Stimulated activated CD4-positive, alpha-beta T cell treated with anti-CD3 and anti-CD28 coated beads, Interleukin-4, amount 100 ng/mL, for 1 hour (primary cell): Measurements from ENCODE around the gene TIGD1.
"Not testable (repeated sequence)": the region's sequence is repeated elsewhere in the genome, so short reads cannot be mapped to it uniquely, and the experiment has no call there.

ENCODE experiments used
- DNase-seq: peaks from one replicate; pipeline ENCODE4 v3.0.0-alpha.2; 2020

The TIGD1 gene

DNA sequence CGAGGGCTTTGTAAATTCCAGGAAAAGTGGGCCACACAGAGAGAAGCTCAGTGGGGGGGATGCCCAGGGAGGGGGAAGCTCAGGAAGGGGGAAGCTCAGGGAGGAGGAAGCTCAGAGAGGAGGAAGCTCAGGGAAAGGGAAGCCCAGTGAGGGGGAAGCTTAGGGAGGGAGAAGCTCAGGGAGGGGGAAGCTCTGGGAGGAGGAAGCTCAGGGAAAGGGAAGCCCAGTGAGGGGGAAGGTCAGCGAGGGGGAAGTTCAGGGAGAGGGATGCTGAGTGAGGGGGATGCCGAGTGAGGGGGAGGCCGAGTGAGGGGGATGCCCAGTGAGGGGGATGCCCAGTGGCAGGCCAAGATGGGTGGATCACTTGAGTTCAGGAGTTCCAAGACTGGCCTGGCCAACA, 11.7 kb downstream of the TIGD1 start:
- DNase-seq, result no peak

DNA sequence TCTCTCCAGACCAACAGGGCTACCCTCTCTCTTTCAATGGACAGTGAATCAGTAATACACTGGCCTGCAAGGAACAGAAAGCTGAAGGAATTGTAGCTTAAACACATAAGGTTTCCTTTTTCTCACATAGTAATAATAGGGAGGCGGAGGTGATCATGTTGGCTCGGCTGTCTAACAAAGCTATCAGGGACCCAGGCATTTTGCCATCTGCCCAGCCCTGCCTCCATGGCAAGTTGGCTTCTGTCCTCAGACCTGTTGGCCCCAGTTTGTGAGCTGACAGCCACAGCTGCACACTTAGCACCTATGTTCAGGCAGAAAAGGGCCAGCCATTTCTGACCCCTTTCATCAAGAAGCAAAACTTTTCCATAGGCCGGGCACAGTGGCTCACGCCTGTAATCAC, 12.9 kb downstream of the TIGD1 start:
- no peak for DNase-seq

DNA sequence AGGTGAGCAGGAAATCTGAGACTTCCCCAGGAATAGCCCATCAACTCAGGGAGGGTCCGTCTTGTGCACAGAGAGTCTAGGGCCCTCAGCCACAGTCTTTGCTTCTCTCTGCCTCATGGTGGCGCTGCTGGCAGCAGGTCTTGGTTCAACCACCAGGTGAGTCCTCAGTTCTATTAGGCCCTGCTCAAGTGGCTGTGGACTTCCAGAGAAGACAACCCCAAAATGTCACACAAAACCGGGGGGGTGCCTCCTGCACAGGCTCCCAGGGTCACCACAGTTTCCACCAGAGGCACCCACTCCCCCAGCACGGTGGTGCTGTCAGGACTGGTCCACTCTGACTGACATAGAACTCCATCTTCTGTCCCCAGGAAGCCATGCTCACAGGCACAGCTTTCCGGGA, 13.3 kb downstream of the TIGD1 start:
- DNase-seq, result no peak

DNA sequence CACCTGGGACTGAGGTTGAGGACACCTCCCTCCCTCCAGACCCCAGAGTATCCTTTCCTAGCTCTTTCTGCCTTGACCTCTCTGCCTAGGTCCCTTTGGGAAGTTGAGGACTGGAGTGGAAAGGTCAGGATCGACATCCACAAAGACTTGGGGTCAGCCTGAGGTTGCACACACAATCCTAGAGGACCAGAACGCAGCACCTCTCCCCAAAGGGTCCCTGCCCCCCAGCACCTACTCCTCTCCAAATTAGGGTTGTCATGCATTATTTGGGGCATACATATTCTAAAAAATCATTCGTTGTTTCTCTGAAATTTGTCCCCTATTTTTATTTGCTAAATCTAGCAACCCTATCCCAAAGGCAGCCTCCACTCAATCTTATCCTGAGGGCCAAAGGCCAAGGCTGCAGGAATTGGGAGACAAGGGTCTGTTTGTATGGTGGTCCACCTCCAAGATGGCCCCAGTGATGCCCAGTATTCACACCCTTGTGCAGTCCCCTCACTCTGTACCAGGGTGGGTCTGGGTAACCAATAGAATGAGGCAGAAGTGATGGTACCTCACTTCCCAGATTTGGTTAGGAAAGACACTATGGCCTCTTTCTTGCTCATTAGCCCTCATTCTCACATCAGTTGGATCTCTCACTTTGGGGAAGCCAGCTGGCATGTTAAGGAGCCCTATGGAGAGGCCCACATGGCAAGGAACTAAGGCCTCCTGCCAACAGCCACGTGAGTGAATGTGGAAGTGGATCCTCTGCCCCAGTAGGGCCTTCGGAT, 14.4 kb downstream of the TIGD1 start:
- DNase-seq, result no peak

DNA sequence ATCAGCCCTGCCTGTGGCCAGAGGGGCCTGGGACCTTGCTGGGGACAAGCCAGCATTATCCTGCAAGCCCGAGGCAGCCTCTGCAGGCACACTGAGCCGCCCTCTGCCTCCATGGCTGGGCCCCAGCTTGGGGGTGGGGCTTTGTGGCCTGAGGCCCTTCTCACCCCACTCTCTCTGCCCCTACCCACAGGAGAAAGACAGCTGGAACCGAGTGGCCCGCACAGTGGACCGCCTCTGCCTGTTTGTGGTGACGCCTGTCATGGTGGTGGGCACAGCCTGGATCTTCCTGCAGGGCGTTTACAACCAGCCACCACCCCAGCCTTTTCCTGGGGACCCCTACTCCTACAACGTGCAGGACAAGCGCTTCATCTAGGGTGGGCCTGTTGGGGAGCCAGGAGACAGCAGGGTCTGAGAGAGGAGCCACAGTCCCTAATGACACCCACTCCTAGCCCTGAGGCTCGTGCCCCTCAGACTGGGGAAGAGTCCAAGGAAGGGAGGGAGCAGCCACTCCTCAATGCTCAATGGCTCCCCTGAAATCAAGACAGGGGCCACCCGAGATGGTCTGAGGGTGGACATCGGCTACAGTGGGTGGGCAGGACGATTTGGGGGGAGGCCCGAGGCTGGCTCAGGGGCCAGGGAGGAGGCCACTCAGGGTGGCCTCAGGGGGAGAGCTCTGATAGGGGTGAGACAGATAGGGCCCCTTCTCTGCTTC, 15.3 kb downstream of the TIGD1 start:
- DNase-seq, result no peak

DNA sequence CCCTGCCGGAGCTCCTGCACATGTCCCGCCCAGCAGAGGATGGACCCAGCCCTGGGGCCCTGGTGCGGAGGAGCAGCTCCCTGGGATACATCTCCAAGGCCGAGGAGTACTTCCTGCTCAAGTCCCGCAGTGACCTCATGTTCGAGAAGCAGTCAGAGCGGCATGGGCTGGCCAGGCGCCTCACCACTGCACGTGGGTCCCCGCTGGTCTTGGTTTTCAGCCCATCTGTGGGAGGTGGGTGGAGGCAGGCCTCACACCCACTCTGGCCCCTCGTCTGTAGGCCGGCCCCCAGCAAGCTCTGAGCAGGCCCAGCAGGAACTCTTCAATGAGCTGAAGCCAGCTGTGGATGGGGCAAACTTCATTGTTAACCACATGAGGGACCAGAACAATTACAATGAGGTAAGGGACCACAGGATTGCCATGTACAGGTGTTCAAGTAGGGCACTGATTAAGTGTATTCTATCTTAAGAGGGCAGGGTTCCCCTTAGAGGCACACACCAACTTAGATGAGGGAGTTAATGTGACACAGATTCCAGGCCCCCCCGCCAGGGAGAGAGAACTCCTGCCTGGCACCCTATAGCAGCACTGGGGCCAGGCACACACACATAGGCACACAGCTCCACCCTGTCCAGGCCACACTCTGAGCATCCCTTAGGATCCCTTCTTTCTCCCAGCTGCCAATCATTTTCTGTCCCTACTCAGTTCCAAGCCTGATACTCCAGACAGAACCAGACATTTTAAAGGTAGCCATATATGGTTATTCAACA, 16.2 kb downstream of the TIGD1 start:
- no peak for DNase-seq

DNA sequence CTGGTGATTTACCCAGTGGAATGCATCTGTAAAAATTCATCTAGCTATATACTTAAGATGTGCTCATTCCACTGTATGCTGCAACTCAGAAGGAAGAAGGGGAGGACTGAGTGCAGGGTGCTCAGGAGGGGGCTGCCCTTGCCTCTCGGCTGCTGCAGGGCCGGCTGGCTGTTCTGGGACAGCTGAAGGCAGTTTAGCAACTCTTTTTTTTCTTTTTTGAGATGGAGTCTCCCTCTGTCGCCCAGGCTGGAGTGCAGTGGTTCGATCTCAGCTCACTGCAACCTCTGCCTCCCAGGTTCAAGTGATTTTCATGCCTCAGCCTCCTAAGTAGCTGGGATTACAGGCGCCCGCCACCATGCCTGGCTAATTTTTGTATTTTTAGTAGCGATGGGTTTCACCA, 17.5 kb downstream of the TIGD1 start:
- DNase-seq, result not testable (repeated sequence)

DNA sequence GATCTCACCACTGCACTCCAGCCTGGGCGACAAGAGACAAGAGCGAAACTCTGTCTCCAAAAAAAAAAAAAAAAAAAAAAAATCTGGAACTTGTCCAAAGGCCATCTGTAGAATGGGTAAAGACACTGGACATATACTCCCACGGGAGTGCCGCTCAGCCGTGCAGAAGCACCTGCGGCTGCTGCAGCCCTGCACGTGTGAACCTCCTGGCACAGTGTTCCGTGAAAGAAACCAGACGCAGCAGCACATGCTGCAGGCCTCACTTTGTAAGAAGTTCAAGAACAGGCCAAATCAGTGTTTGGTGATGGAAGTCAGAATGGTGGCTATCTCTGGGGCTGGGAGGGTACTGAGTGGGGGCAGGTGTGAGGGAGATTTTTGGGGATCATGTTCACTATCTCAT, 17.9 kb downstream of the TIGD1 start:
- DNase-seq, result no peak

DNA sequence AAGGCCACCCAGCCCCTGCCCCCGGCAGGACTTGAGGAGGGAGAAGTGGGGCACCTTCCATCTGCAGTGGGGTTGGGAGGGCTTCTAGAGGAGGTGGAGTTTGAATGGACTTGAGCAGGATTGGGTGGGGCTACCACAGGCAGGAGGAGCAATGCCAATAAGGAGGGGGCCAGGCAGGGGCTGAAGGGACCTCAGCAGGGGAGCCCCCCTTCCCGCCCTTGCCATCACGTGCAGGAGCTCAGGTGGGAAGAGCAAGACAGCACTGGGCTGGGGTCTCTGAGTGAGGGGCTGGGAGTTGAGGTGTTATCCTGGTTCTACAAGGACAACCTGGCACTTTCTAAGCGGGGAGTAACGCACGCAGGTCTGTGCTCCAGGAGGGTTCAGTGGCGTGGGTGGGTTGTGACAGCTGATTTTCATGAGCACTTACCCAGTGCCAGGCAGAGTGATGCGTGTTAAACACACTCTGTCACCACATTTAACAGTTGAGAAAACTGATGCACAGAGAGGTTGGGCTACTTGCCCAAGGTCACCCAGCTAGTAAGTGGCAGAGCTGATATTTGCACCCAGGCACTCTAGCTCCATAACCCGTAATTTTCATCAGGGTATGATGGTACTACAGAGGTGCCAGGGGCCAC, 19.6 kb downstream of the TIGD1 start:
- DNase-seq, result no peak

DNA sequence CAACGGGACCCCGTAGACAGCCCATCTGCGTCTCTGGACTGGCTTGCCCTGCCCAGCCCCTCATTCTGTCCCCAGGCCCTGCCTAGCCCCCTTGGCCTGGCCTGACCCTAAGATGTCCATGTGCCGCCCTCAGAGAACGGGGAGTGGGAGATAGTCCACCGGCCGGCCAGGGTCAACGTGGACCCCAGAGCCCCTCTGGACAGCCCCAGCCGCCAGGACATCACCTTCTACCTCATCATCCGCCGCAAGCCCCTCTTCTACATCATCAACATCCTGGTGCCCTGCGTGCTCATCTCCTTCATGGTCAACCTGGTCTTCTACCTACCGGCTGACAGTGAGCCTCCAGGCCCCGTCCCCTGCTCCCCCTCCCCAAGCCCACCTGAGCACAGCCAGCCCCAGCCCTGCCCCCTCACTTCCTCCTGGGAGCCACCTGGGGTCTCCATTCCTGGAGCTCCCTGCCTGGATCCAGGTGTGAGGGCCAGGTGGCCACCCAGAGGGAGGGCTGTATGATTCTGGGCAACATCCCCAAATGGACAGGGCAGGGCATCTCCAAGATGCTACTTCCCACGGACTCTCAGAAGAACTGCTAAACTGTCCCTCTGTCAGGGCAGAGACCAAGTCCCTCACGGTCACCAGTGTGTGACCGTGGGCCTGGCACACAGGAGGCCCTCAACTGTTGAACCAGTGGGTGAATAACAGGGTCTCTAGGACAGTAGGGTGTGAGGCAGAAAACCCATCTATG, 20.4 kb downstream of the TIGD1 start:
- no peak for DNase-seq

DNA sequence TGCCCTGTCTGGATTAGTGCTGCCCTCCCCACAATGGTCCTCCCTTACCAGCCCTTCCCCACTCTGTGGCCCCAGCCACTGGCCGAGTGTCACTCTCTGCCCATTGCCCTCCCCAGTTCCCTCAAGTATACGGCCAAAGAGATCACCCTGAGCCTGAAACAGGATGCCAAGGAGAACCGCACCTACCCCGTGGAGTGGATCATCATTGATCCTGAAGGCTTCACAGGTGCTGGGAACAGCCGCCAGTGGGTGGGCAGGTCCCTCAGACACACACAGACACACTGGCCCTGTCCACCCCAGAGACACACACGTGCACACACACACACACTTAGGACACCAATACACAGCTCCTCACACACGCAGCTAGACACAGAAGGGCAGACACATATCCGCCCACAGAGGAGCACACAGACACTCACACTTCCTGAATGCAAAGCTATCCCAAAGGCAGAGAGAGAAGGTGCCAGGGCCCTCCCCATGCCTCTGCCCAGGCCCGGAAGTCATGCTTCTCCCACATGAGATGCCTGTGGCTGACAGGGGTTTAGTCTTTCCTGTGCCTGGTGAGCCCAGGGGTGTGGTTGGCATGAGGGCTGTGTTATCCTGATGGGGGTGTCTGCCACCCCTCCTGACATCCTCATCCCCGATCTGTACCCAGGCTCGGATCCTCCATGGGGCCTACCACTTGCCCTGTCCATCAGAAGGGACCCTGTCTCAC, 21.5 kb downstream of the TIGD1 start:
- DNase-seq, result no peak

DNA sequence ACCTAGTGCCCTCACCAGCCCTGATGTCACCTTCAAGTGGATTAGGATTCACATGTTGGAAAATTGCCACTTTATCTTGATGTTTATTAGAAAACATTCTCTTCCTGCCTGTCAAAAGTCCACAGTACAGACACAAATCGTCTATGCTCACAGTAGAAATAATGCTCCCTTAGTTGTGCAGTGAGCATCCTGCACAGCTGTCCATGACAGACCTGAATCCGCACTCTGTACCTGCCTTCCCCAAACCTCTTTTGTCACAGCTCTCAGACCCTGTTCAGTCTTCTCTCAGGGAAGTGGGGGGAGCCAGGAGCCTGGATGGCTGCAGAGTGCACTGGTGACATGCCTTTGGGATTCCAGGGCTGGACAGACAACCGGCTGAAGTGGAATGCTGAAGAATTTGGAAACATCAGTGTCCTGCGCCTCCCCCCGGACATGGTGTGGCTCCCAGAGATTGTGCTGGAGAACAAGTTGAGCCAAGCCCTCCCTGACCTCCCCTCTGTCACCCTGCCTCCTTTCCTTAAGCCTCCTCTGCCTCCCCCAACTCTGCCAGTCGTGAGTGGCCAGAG, 22.4 kb downstream of the TIGD1 start:
- DNase-seq, result no peak

DNA sequence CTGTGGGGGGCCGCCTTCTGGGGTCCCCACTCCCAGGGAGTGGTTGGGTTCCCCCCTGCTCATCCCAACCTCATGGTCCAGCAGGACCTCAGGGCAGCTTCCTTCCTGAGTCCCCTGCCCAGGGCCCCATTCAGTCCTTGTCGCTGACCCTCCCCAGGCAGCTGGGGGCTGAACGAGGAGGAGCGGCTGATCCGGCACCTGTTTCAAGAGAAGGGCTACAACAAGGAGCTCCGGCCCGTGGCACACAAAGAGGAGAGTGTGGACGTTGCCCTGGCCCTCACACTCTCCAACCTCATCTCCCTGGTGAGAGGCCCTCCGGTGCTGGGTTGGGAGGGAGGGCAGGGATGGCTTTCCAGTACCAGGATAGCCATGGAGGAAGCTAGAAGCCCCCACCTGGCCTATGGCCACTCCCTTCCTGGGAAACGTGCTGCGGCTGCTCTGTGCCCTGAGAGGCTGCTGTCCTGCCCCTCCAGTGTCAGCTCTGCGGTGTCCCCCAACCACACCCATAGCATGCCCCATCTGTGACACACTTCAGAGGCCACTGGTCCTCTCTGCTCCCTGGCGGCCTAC, 23.9 kb downstream of the TIGD1 start:
- no peak for DNase-seq

DNA sequence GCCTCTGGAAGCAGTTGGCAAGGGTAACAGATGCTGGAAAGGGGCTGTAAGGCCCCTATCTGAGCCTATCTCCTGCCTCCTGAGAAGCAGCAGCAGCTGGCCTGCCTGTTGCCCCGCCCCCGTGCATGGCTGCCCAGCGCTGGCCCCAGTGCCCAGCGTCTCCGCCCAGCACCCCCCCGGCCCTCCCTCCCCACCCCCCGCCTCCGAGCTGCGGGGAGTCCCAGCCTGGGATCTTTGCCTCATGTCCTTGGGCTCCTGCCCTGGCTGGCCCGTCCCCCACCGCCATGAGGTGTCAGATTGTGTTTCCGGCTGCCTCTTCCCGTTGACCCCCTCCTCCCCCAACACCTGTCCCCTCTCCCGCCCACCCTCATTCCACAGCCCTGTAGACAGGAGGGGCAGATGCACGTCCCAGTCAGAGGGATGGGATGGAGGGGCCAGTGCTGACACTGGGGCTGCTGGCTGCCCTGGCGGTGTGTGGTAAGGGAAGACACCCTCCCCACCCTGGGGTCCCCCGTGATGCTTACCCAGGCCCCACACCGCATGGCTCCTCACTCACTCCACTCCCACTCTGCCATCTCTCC, 24.5 kb downstream of the TIGD1 start, which contains the start of gene CHRND:
Gene CHRND (plus strand): TSS at position 370 of the 581 bp plus-strand sequence. CDS start 56 bp downstream, at position 426.
- no peak for DNase-seq

DNA sequence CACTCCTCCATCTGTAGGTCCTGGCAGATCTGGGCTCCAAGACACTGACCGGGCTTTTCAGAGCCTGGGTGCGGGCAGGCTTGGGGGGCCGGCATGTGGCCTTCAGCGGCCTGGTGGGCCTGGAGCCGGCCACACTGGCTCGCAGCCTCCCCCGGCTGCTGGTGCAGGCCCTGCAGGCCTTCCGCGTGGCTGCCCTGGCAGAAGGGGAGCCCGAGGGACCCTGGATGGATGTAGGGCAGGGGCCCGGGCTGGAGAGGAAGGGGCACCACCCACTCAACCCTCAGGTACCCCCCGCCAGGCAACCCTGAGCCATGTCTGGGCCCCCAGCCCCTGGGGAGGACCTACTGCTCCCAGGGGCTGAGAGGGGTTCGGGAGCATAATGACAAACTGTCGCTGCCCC, 25.2 kb downstream of the TIGD1 start:
- no peak for DNase-seq

DNA sequence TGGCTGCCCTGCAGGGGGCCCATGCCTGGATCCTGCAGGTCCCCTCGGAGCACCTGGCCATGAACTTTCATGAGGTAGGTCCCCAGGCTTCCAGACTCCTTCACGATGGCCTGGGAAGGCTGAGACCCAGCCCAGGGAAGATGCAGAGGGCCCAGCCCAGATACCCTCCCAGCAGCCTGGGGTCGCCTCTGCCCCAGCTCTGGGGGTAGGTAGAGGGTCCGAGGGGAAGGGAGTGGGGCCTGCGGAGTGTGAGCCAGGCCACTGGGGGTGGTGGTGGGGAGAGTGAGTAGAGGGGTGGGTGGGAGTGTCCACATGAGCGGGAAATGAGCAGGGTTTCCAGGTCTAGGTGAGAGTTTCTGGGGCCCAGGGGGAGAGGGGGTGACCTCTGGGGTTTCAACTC, 25.6 kb downstream of the TIGD1 start:
- no peak for DNase-seq

DNA sequence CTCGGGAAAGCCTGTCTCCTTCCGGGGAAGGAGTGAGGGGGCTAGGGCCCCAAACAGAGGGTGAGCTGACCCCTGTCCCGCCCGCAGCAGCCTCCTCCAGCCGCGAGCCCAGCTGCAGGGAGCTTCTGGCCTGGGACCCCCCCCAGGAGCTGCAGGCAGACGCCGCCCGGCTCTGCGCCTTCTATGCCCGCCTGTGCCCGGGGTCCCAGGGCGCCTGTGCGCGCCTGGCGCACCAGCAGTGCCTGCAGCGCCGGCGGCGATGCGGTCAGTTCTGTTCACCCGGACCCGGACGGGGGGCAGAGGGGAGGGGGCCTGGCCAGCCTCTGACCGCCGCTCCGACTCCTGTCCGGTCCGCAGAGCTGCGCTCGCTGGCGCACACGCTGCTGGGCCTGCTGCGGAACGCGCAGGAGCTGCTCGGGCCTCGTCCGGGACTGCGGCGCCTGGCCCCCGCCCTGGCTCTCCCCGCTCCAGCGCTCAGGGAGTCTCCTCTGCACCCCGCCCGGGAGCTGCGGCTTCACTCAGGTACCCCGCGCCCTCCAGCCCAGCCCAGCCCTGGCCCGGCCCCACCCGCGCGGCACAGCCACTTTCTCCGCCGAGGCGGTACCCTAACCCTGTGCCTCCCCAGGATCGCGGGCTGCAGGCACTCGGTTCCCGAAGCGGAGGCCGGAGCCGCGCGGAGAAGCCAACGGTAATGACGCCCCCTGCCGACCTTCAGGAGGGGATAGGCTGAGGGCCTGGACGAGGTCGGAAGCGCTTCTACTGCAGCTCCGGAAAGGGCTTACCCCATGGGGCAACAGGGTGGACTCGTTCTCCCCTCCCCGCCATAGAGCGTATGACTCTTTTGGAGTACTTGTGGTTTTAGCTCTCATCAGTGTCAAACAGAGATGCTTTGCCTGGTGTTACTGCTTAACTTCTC, 26.4 kb downstream of the TIGD1 start:
- peak; percentile 28 for DNase-seq

DNA sequence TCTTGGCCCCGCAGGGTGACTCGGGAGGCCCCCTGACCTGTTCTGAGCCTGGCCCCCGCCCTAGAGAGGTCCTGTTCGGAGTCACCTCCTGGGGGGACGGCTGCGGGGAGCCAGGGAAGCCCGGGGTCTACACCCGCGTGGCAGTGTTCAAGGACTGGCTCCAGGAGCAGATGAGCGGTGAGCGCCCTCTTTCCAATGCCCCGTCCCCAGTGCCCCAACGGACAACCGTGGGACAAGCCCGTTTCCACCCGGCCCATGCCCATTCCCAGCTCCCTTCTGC, 27.0 kb downstream of the TIGD1 start:
- DNase-seq, result no peak

DNA sequence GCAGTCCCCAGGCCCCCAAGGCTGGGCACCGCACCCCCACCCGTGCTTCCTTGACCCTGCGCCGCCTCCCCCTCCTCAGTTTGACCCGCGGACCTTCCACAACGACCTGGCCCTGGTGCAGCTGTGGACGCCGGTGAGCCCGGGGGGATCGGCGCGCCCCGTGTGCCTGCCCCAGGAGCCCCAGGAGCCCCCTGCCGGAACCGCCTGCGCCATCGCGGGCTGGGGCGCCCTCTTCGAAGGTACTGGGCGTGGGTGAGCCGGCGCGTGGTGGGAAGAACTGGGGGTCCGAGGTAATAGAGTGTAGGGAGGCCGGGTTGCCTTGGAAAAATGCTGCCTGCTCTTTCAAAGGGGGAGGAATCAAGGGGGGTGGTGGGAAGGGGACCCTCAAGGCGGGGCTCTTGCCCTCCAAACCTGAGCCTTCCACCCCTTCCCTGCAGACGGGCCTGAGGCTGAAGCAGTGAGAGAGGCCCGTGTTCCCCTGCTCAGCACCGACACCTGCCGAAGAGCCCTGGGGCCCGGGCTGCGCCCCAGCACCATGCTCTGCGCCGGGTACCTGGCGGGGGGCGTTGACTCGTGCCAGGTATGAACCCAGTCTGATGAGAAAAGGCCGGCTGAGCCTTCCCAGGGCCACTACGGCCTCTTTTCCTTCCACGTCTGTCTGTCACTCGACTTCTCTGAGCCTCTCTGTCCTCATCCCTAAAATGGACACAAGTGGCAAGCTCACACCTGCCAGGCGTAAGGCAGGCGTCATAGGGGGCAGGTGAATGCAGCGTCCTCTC, 27.5 kb downstream of the TIGD1 start:
- DNase-seq, result no peak
